DOHH2 (cell line): Measurements from ENCODE around the gene SMG6.
A peak's percentile ranks its signal among the peaks of the same experiment; 100 is the strongest.

ENCODE experiments used
- H3F3A ChIP-seq: fragments of 200-600 bp; sonication (generic), shearing (Covaris generic); 2 replicates; pipeline ENCODE4 v1.6.0; 2016; ENCODE audit warnings: antibody characterized with exemption, mild to moderate bottlenecking; ENCODE audit not compliant: control insufficient read depth, insufficient read depth
- H3K27ac ChIP-seq: fragments of 200-600 bp; sonication (generic); 2 replicates; pipeline ENCODE4 v1.5.1; 2014; ENCODE audit warnings: low read depth, mild to moderate bottlenecking, low read length, moderate library complexity
- H3K27me3 ChIP-seq: fragments of 200-600 bp; sonication (generic); 2 replicates; pipeline ENCODE4 v1.6.1; 2014; ENCODE audit warnings: mild to moderate bottlenecking, low read length, mixed read lengths; ENCODE audit not compliant: control insufficient read depth
- H3K36me3 ChIP-seq: fragments of 200-600 bp; sonication (generic); 2 replicates; pipeline ENCODE4 v1.6.1; 2014; ENCODE audit warnings: mild to moderate bottlenecking, low read length, moderate library complexity, mixed read lengths; ENCODE audit not compliant: control insufficient read depth
- H3K4me1 ChIP-seq: fragments of 200-600 bp; sonication (generic); 2 replicates; pipeline ENCODE4 v1.6.1; 2014; ENCODE audit warnings: mild to moderate bottlenecking, low read length, mixed read lengths; ENCODE audit not compliant: control insufficient read depth
- H3K4me2 ChIP-seq: fragments of 200-600 bp; sonication (generic); 2 replicates; pipeline ENCODE4 v1.6.0; 2014; ENCODE audit warnings: mild to moderate bottlenecking, low read length, moderate library complexity
- H3K4me3 ChIP-seq: fragments of 200-600 bp; sonication (generic); 2 replicates; pipeline ENCODE4 v1.5.1; 2014; ENCODE audit warnings: mild to moderate bottlenecking, low read length, mixed read lengths
- H3K79me2 ChIP-seq: fragments of 200-600 bp; sonication (generic); 2 replicates; pipeline ENCODE4 v1.6.1; 2014; ENCODE audit warnings: mild to moderate bottlenecking, low read length, mixed read lengths; ENCODE audit not compliant: control insufficient read depth
- H3K9me2 ChIP-seq: fragments of 200-600 bp; sonication (generic); replicated peaks from 2 replicates; pipeline ENCODE4 v1.6.1; 2014; ENCODE audit warnings: mild to moderate bottlenecking, low read length, mixed read lengths; ENCODE audit not compliant: control insufficient read depth
- H3K9me3 ChIP-seq: fragments of 200-600 bp; sonication (generic); 2 replicates; pipeline ENCODE4 v1.6.1; 2014; ENCODE audit warnings: antibody characterized with exemption, low read length, mixed read lengths; ENCODE audit not compliant: control insufficient read depth, insufficient read depth
- H4K20me1 ChIP-seq: fragments of 200-600 bp; sonication (generic); 2 replicates; pipeline ENCODE4 v1.6.0; 2014; ENCODE audit warnings: low read depth, mild to moderate bottlenecking, antibody characterized with exemption, low read length, moderate library complexity; ENCODE audit not compliant: control insufficient read depth, insufficient read depth
- EZH2phosphoT487 ChIP-seq: fragments of 200-600 bp; sonication (generic); IDR thresholded peaks from 2 replicates; pipeline ENCODE4 v1.6.1; 2017; ENCODE audit warnings: borderline replicate concordance, mild to moderate bottlenecking, antibody characterized with exemption, low read length, moderate library complexity, mixed read lengths
- TF ChIP-seq, protein P1 (sequence below): fragments of 200-600 bp; sonication (generic); IDR thresholded peaks from one replicate; pipeline ENCODE4 v1.5.1; 2014; ENCODE audit warnings: antibody characterized with exemption, mild to moderate bottlenecking, low read depth, low read length; ENCODE audit not compliant: poor library complexity, severe bottlenecking

SMG6 gene

DNA sequence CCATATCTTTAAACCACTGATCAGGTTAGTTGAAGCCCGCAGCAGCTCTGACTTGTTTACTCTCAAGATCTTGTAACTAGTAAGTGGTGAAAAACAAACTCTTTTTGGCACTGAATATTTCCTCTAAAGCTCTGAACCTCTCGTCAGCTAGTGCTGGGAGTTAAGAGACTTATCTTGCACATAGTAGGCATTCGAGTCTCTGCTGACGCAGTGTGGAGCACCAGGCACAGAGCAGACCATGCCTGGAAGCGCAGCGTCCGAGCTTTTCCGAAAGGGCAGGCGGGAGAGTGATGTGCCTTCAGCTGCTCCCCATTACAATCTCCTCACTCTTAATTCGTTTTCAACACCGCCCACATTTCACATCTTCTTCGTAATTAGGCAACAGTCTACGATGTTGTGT lies 63.0 kb downstream of the SMG6 start:
- Histone ChIP-seq H3K4me2 (peak overlapping the region; percentile 75), H3K27ac (peak overlapping the region; percentile 58; the same call in 1 of the 2 replicates), H3F3A (peaks cover 26% of the 10 kb centered on the region), H3K4me3 (no peak overlapping the region), H3K79me2 (no peaks in the 10 kb centered on the region), H3K36me3 (peaks cover 49% of the 10 kb centered on the region), H3K27me3 (no peaks in the 10 kb centered on the region), H3K9me2 (no peaks in the 10 kb centered on the region), H3K9me3 (no peaks in the 10 kb centered on the region), H3K4me1 (peaks cover 46% of the 10 kb centered on the region), H4K20me1 (no peaks in the 10 kb centered on the region)
- TF ChIP-seq EZH2phosphoT487, result no peak
- TF ChIP-seq, protein P1, sequence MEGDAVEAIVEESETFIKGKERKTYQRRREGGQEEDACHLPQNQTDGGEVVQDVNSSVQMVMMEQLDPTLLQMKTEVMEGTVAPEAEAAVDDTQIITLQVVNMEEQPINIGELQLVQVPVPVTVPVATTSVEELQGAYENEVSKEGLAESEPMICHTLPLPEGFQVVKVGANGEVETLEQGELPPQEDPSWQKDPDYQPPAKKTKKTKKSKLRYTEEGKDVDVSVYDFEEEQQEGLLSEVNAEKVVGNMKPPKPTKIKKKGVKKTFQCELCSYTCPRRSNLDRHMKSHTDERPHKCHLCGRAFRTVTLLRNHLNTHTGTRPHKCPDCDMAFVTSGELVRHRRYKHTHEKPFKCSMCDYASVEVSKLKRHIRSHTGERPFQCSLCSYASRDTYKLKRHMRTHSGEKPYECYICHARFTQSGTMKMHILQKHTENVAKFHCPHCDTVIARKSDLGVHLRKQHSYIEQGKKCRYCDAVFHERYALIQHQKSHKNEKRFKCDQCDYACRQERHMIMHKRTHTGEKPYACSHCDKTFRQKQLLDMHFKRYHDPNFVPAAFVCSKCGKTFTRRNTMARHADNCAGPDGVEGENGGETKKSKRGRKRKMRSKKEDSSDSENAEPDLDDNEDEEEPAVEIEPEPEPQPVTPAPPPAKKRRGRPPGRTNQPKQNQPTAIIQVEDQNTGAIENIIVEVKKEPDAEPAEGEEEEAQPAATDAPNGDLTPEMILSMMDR, result no peak

DNA sequence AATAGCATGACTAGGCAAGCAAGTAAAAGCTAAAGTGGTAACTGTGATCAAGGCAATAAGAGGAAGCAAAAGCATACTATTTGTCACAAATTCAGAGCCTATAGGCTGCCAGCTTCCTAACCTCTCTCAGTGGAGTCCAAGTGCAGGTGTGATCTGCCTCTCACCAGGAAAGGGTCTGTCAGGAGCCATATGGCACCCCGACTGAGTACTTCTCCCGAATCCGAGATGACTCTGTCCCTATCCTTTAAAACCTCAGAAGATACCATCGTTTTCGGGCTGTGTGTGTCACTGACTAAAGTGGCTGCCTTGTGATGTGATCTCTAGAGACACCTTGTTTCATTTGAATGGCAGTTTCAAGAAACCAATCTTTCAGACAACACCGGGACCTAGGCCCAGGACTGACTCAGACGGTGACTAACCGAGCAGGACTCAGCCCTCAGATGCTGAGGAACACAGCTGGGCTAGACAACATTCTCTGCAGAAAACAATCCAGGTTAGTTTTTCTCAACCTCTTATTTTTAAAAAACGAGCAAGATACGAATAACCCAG lies 63.6 kb downstream of the SMG6 start:
- Histone ChIP-seq H4K20me1 (no peaks in the 10 kb centered on the region), H3K4me1 (peaks cover 46% of the 10 kb centered on the region), H3K27me3 (no peaks in the 10 kb centered on the region), H3K9me2 (no peaks in the 10 kb centered on the region), H3K27ac (peak overlapping the region; percentile 58), H3K36me3 (peaks cover 52% of the 10 kb centered on the region), H3K4me2 (peak overlapping the region; percentile 75), H3K9me3 (no peaks in the 10 kb centered on the region), H3K79me2 (no peaks in the 10 kb centered on the region), H3F3A (peaks cover 22% of the 10 kb centered on the region), H3K4me3 (peak overlapping the region; percentile 47)
- TF ChIP-seq, protein P1, result no peak
- no peak for TF ChIP-seq EZH2phosphoT487

DNA sequence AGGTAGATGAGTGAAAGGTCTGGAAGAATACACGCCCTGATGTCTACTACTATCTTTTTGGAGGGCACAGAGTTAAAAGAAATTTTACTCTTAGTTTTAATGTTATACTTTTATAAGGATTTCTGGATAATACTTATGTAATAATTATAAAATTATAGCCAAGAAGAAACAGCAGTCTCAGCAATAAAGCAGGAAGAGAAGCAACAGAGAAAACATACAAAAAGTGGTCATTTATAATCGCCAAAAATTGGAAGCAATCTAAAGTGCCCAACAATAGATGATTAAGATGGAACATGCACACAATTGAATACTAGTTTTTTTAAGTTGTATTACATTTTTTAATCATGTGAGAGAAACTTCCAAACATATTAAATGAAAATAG lies 64.4 kb downstream of the SMG6 start:
- peaks cover 46% of the 10 kb centered on the region for H3K4me1 ChIP-seq
- H3K79me2 ChIP-seq, result no peaks in the 10 kb centered on the region
- H3K4me3 ChIP-seq, result peak overlapping the region; percentile 48
- H3K4me2 ChIP-seq, result peak overlapping the region; percentile 75
- no peaks in the 10 kb centered on the region for H4K20me1 ChIP-seq
- H3K27ac ChIP-seq, result peak overlapping the region; percentile 52
- no peaks in the 10 kb centered on the region for H3K9me3 ChIP-seq
- H3F3A ChIP-seq, result peaks cover 22% of the 10 kb centered on the region
- no peaks in the 10 kb centered on the region for H3K9me2 ChIP-seq
- TF ChIP-seq, protein P1, result no peak
- TF ChIP-seq EZH2phosphoT487, result no peak
- H3K27me3 ChIP-seq, result no peaks in the 10 kb centered on the region
- H3K36me3 ChIP-seq, result peaks cover 51% of the 10 kb centered on the region
